MM.1S (cell line): ENCODE results near the gene RNF113B.

Experiments
- EZH2 ChIP-seq: fragments of 300-600 bp; sonication (generic); optimal IDR thresholded peaks from 2 replicates; pipeline ENCODE3; 2017; ENCODE audit warnings: low read depth, mild to moderate bottlenecking, antibody characterized with exemption, low read length, mixed read lengths
- EZH2phosphoT487 ChIP-seq: fragments of 300-600 bp; sonication (generic); IDR thresholded peaks from 2 replicates; pipeline ENCODE4 v1.6.1; 2018; ENCODE audit warnings: antibody characterized with exemption, low read length
- TF ChIP-seq, protein P1 (sequence below): fragments of 300-600 bp; sonication (generic); IDR thresholded peaks from 2 replicates; pipeline ENCODE4 v1.5.1; 2016; ENCODE audit warnings: antibody characterized with exemption, low read length, mixed read lengths

- no peak for TF ChIP-seq EZH2
- TF ChIP-seq, protein P1, sequence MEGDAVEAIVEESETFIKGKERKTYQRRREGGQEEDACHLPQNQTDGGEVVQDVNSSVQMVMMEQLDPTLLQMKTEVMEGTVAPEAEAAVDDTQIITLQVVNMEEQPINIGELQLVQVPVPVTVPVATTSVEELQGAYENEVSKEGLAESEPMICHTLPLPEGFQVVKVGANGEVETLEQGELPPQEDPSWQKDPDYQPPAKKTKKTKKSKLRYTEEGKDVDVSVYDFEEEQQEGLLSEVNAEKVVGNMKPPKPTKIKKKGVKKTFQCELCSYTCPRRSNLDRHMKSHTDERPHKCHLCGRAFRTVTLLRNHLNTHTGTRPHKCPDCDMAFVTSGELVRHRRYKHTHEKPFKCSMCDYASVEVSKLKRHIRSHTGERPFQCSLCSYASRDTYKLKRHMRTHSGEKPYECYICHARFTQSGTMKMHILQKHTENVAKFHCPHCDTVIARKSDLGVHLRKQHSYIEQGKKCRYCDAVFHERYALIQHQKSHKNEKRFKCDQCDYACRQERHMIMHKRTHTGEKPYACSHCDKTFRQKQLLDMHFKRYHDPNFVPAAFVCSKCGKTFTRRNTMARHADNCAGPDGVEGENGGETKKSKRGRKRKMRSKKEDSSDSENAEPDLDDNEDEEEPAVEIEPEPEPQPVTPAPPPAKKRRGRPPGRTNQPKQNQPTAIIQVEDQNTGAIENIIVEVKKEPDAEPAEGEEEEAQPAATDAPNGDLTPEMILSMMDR, result no peak
- no peak for TF ChIP-seq EZH2phosphoT487
Measured at GRCh38 chr13:98184792-98185191, 7.7 kb upstream of the RNF113B start.
